ENCODE results near the gene DISP2. TPM values are rescaled to one million over a fixed set of nuclear protein-coding genes. Genes with fewer than 3 reads are reported as not detected.
A peak's percentile ranks its signal among the peaks of the same experiment; 100 is the strongest.

The DISP2 gene
- total RNA-seq, 1 donor from 2014 or later = 0.54 TPM

- no peak for DNase-seq (ENCODE audit: low spot score)
- Mint-ChIP-seq H3K4me3 (no peak overlapping the region), H3K27me3 (ENCODE audit: insufficient read depth) (peaks cover 14% of the 10 kb centered on the region), H3K9me3 (no peaks in the 10 kb centered on the region), H3K4me1 (ENCODE audit: low read depth) (no peaks in the 10 kb centered on the region), H3K36me3 (ENCODE audit: low read depth) (no peaks in the 10 kb centered on the region), H3K27ac (no peak overlapping the region)
- intact Hi-C loops (cut with micrococcal nuclease) = no loop called here
Measured at GRCh38 chr15:40348474-40348870, 9.5 kb upstream of the DISP2 start.

DNA sequence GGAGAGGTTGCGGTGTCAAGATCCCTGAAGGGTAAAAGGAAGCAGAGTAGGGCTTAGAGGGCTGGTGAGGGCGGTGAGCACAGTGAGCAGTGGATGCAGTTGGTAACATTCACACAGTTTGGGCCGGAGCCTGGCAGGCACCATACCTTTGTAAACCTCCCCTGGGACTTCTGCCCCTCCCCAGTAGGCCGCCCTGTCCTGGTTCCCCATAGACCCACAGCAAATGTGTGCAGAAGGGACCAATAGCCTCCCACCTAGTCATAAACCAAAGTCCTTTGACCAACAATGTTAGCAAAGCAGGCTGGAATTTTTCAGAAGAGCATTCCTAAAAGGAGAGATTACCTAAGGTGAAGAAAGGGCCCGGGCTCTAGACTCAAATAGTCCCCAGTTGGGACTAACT is 8.9 kb upstream of the DISP2 start:
- no peaks in the 10 kb centered on the region for H3K4me1 Mint-ChIP-seq (ENCODE audit: low read depth)
- H3K27ac Mint-ChIP-seq = no peak overlapping the region
- intact Hi-C loops (cut with micrococcal nuclease) = no loop called here
- no peaks in the 10 kb centered on the region for H3K9me3 Mint-ChIP-seq
- no peak overlapping the region for H3K4me3 Mint-ChIP-seq
- no peaks in the 10 kb centered on the region for H3K36me3 Mint-ChIP-seq (ENCODE audit: low read depth)
- peaks cover 18% of the 10 kb centered on the region for H3K27me3 Mint-ChIP-seq (ENCODE audit: insufficient read depth)
- no peak for DNase-seq (ENCODE audit: low spot score)

DNA sequence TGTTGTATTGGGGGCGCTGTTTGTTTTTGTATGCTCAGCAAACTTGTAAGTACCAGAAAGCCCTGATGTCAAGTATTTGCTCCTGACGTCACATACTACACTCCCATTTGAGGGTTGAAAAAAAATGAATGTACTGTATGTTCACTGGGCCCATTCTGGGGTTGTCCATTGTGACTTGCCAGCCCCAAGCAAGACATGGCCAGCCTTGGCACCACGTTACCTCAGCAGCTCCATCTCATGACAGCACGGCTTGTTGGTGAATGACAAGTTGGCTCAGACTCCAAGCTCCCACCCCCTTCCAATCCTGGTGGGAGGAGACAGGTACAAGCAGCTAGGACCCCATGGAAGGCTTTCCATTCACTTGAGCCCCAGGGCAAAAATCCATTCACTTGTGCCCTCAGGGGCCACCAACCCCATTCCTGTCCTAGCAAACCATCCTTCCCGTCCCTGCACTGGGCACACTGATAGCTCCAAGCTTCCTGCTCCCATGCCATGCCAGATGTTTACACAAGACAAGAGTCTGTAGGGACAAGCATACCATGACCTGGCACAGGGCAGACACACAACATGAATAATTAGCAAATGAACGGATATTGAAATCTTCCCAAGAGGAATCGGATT is 5.6 kb upstream of the DISP2 start:
- no peak for DNase-seq (ENCODE audit: low spot score)
- peaks cover 26% of the 10 kb centered on the region for H3K27me3 Mint-ChIP-seq (ENCODE audit: insufficient read depth)
- H3K4me1 Mint-ChIP-seq (ENCODE audit: low read depth) = no peaks in the 10 kb centered on the region
- H3K9me3 Mint-ChIP-seq = no peaks in the 10 kb centered on the region
- intact Hi-C loops (cut with micrococcal nuclease) = no loop called here
- H3K4me3 Mint-ChIP-seq = no peak overlapping the region
- no peak overlapping the region for H3K27ac Mint-ChIP-seq
- no peaks in the 10 kb centered on the region for H3K36me3 Mint-ChIP-seq (ENCODE audit: low read depth)

GRCh38 chr15:40353697-40354096 is 4.3 kb upstream of the DISP2 start:
- Mint-ChIP-seq H3K9me3 (no peaks in the 10 kb centered on the region), H3K27ac (no peak overlapping the region), H3K36me3 (ENCODE audit: low read depth) (no peaks in the 10 kb centered on the region), H3K4me1 (ENCODE audit: low read depth) (no peaks in the 10 kb centered on the region), H3K27me3 (ENCODE audit: insufficient read depth) (peaks cover 26% of the 10 kb centered on the region), H3K4me3 (no peak overlapping the region)
- DNase-seq (ENCODE audit: low spot score) = no peak
- intact Hi-C loops (cut with micrococcal nuclease) = no loop called here

GRCh38 chr15:40354408-40355171 is 3.4 kb upstream of the DISP2 start:
- H3K27me3 Mint-ChIP-seq (ENCODE audit: insufficient read depth) = peaks cover 33% of the 10 kb centered on the region
- H3K4me1 Mint-ChIP-seq (ENCODE audit: low read depth) = no peaks in the 10 kb centered on the region
- H3K36me3 Mint-ChIP-seq (ENCODE audit: low read depth) = no peaks in the 10 kb centered on the region
- intact Hi-C loops (cut with micrococcal nuclease) = no loop called here
- H3K27ac Mint-ChIP-seq = no peak overlapping the region
- H3K4me3 Mint-ChIP-seq = no peak overlapping the region
- DNase-seq (ENCODE audit: low spot score) = no peak
- no peaks in the 10 kb centered on the region for H3K9me3 Mint-ChIP-seq

GRCh38 chr15:40355976-40356585 is 1.9 kb upstream of the DISP2 start:
- DNase-seq (ENCODE audit: low spot score) = no peak
- H3K4me3 Mint-ChIP-seq = peak overlapping the region; percentile 3

DNA sequence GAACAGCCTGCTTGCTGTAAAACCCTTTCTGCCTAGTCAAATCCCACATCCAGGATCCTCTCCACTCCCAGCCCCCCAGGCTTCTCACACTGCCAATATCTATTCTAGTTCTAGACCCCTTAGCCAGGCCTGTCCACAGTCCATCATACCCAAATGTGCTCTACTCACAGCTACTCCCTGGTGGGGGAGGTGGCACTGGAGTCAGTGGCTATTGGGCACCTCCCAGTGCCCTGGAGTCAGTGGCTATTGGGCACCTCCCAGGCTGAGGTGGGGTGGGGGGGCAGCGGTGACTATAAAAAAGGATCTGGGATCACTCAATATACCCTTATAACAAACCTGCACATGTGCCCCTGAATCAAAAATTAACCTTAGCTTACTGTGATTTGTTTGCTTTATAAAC is 773 bp upstream of the DISP2 start:
- no peaks in the 10 kb centered on the region for H3K9me3 Mint-ChIP-seq
- peaks cover 31% of the 10 kb centered on the region for H3K27me3 Mint-ChIP-seq (ENCODE audit: insufficient read depth)
- H3K36me3 Mint-ChIP-seq (ENCODE audit: low read depth) = no peaks in the 10 kb centered on the region
- DNase-seq (ENCODE audit: low spot score) = no peak
- intact Hi-C loops (cut with micrococcal nuclease) = no loop called here
- no peak overlapping the region for H3K27ac Mint-ChIP-seq
- peak overlapping the region; percentile 41 for H3K4me3 Mint-ChIP-seq
- H3K4me1 Mint-ChIP-seq (ENCODE audit: low read depth) = no peaks in the 10 kb centered on the region

More at GRCh38 chr15:40355976-40356585, 1.9 kb upstream of the DISP2 start:
- Mint-ChIP-seq H3K27me3 (ENCODE audit: insufficient read depth) (peaks cover 36% of the 10 kb centered on the region), H3K9me3 (no peaks in the 10 kb centered on the region), H3K4me1 (ENCODE audit: low read depth) (no peaks in the 10 kb centered on the region), H3K36me3 (ENCODE audit: low read depth) (no peaks in the 10 kb centered on the region), H3K27ac (no peak overlapping the region)
- intact Hi-C loops (cut with micrococcal nuclease) = no loop called here

DNA sequence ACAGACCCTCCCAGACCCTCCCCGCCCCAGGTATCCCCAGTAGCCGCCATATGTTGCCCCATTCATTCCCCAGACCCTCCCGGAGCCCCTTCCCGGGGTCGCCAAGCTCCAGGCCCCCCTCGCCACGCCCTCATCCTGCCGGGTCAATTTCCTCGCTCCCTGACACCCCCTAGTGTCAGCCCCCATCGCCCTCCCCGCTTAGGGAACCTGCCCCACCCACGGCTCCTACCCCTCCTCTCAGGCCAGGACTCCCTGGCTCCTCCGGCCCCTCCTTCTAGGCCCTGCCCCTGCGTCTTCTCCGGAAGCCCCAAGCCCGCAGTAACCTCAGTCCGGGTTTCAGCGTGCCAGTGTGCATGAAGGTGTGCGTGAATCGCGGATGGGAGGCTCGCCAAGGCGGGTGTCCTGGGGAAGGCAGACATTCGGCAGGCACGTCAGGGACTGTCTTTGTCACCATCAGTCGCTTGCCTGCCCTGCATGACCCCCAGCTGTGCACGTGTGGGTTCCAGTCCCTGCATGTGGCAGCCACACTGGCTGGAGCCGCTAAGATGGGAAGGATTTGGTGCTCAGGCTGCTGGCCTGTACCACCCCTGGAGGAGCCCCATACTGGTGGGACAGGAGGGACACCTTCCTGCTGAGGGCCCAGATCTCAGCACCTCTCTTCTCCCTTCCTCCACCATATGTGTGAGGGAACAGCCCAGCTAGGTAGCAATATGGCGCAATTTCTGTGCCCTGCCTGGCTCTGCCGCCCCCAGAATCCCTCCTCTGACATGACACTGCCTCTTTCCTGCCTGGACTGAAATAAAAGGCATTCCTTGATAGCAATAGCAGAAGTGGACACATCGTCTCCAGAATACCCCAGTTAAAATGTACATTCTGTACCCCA is 693 bp downstream of the DISP2 start:
- Mint-ChIP-seq H3K27me3 (ENCODE audit: insufficient read depth) (peaks cover 25% of the 10 kb centered on the region), H3K9me3 (no peaks in the 10 kb centered on the region), H3K4me3 (peak overlapping the region; percentile 80), H3K4me1 (ENCODE audit: low read depth) (no peaks in the 10 kb centered on the region), H3K36me3 (ENCODE audit: low read depth) (no peaks in the 10 kb centered on the region), H3K27ac (peak overlapping the region; percentile 6)
- intact Hi-C loops (cut with micrococcal nuclease) = loop anchor here (1.0 kb wide), 4 partner anchors 10 to 47 kb away; partner anchors contain the start of genes INAFM2, IVD and KNSTRN
- peak; percentile 31 for DNase-seq (ENCODE audit: low spot score)

- H3K4me3 Mint-ChIP-seq = no peak overlapping the region
- no peak overlapping the region for H3K27ac Mint-ChIP-seq
- no peaks in the 10 kb centered on the region for H3K9me3 Mint-ChIP-seq
- no peak for DNase-seq (ENCODE audit: low spot score)
- H3K4me1 Mint-ChIP-seq (ENCODE audit: low read depth) = no peaks in the 10 kb centered on the region
- intact Hi-C loops (cut with micrococcal nuclease) = no loop called here
- H3K36me3 Mint-ChIP-seq (ENCODE audit: low read depth) = no peaks in the 10 kb centered on the region
- H3K27me3 Mint-ChIP-seq (ENCODE audit: insufficient read depth) = peaks cover 17% of the 10 kb centered on the region
Measured at GRCh38 chr15:40360015-40360414, 2.0 kb downstream of the DISP2 start.

DNA sequence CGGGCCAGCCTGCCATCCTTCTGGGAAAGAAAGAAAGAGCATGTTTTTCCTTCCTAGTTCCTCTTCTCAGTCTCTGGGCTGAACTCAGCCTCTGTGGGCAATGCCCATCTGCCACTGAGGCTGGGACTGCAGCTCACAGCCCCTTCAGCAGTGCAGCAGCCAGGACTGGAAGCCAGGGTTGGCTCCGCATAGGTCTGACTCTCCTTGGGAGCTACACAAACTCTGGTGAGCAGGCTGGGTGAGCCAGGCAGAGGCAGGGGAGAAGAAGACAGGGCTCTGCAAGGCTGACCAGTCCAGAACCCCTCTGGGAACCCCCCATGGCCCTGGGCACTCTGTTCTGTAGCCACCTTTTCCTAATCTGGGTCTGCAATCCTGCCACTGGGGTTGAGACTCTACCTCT is 3.6 kb downstream of the DISP2 start:
- Mint-ChIP-seq H3K4me3 (no peak overlapping the region), H3K27ac (no peak overlapping the region), H3K36me3 (ENCODE audit: low read depth) (no peaks in the 10 kb centered on the region), H3K4me1 (ENCODE audit: low read depth) (no peaks in the 10 kb centered on the region), H3K27me3 (ENCODE audit: insufficient read depth) (peaks cover 17% of the 10 kb centered on the region), H3K9me3 (no peaks in the 10 kb centered on the region)
- no peak for DNase-seq (ENCODE audit: low spot score)
- intact Hi-C loops (cut with micrococcal nuclease) = no loop called here

DNA sequence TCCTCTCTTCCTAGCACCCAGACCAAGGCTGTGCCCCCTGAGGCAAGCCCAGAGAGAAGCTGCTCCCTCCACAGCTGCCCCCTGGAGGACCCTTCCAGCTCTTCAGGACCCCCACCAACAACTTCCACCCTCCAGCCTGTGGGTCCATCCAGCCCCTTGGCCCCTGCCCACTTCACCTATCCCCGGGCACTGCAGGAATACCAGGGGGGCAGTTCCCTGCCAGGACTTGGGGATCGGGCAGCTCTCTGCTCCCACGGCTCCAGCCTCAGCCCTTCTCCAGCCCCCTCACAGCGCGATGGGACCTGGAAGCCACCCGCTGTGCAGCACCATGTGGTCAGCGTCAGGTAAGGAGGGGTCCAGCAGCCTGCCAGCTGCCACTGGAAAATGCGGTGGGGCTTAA is 5.6 kb downstream of the DISP2 start:
- Mint-ChIP-seq H3K4me3 (no peak overlapping the region), H3K27me3 (ENCODE audit: insufficient read depth) (peaks cover 16% of the 10 kb centered on the region), H3K4me1 (ENCODE audit: low read depth) (peaks cover 11% of the 10 kb centered on the region), H3K9me3 (no peaks in the 10 kb centered on the region), H3K27ac (no peak overlapping the region), H3K36me3 (ENCODE audit: low read depth) (no peaks in the 10 kb centered on the region)
- DNase-seq (ENCODE audit: low spot score) = no peak
- intact Hi-C loops (cut with micrococcal nuclease) = no loop called here

DNA sequence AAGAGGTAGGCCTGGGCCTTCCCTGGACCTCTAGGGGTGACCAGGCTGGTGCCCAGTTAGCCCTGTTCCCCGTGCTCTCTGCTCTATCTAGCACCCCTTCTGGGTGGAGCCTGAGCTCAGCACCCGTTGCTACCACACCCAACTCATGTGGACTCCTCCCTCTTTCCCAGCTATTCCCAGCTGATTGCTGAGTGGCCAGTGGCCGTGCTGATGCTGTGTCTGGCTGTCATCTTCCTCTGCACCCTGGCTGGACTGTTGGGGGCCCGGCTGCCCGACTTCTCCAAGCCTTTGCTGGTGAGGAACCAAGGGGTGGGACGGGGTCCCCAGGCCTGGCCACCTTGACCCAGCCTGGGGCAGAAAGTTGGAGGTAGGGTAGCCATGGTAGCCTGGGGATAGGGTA is 6.2 kb downstream of the DISP2 start:
- Mint-ChIP-seq H3K4me1 (ENCODE audit: low read depth) (peaks cover 11% of the 10 kb centered on the region), H3K36me3 (ENCODE audit: low read depth) (no peaks in the 10 kb centered on the region), H3K9me3 (no peaks in the 10 kb centered on the region), H3K4me3 (no peak overlapping the region), H3K27me3 (ENCODE audit: insufficient read depth) (peaks cover 12% of the 10 kb centered on the region), H3K27ac (no peak overlapping the region)
- intact Hi-C loops (cut with micrococcal nuclease) = no loop called here
- DNase-seq (ENCODE audit: low spot score) = no peak
